Limb (tissue), 2 donors: ENCODE results near the gene TPRN.
A peak's percentile ranks its signal among the peaks of the same experiment; 100 is the strongest.

Source experiments
- DNase-seq, 2 donors: peaks; one replicate each; pipeline ENCODE4 v3.0.0-alpha.2; 2016; ENCODE audit errors: extremely low spot score in 2 of 2

TPRN gene

GRCh38 chr9:137189297-137190295 is 10.9 kb downstream of the TPRN start:
- no peak for DNase-seq

GRCh38 chr9:137188490-137189296 is 11.8 kb downstream of the TPRN start, which contains the start of the genes ANAPC2 and SSNA1:
ANAPC2 (minus strand) TSS chr9:137188560; CDS start chr9:137188532, 28 bp downstream.
SSNA1 (plus strand) TSS chr9:137188676; CDS start chr9:137188727, 51 bp downstream.
- peak; percentile 88 to 98 for DNase-seq

GRCh38 chr9:137188086-137188489 is 12.5 kb downstream of the TPRN start:
- DNase-seq, result no peak

GRCh38 chr9:137187386-137187785 is 13.2 kb downstream of the TPRN start:
- DNase-seq, result no peak

GRCh38 chr9:137186385-137186784 is 14.2 kb downstream of the TPRN start:
- DNase-seq, result no peak

- DNase-seq, result no peak
Observed at GRCh38 chr9:137185921-137186320, 14.6 kb downstream of the TPRN start.

GRCh38 chr9:137184881-137185660 is 15.5 kb downstream of the TPRN start:
- no peak for DNase-seq

- DNase-seq, result no peak
Observed at GRCh38 chr9:137183980-137184595, 16.5 kb downstream of the TPRN start.

- no peak for DNase-seq
Observed at GRCh38 chr9:137182836-137183235, 17.7 kb downstream of the TPRN start.

- DNase-seq, result no peak
Observed at GRCh38 chr9:137181680-137182079, 18.9 kb downstream of the TPRN start.

- no peak for DNase-seq
Observed at GRCh38 chr9:137180491-137180890, 20.1 kb downstream of the TPRN start.

- no peak for DNase-seq
Observed at GRCh38 chr9:137179761-137180160, 20.8 kb downstream of the TPRN start.

GRCh38 chr9:137178939-137179630 is 21.5 kb downstream of the TPRN start:
- no peak for DNase-seq

- no peak for DNase-seq
Observed at GRCh38 chr9:137178201-137178938, 22.2 kb downstream of the TPRN start.

GRCh38 chr9:137176302-137177182 is 24.0 kb downstream of the TPRN start:
- DNase-seq, result no peak

- no peak for DNase-seq
Observed at GRCh38 chr9:137175345-137175961, 25.1 kb downstream of the TPRN start.

- DNase-seq, result no peak
Observed at GRCh38 chr9:137174722-137175293, 25.7 kb downstream of the TPRN start.
